ENCODE results near the gene GPHN.

Gene GPHN

GRCh38 chr14:66944872-66945271, 436.9 kb downstream of the GPHN start:
- DNase-seq (ENCODE audit: low read depth) = no peak

- DNase-seq (ENCODE audit: low read depth) = no peak
These were observed 447.2 kb downstream of the GPHN start for GRCh38 chr14:66955159-66955558.

- DNase-seq (ENCODE audit: low read depth) = no peak
These were observed 451.6 kb downstream of the GPHN start for GRCh38 chr14:66959437-66960050.

DNA sequence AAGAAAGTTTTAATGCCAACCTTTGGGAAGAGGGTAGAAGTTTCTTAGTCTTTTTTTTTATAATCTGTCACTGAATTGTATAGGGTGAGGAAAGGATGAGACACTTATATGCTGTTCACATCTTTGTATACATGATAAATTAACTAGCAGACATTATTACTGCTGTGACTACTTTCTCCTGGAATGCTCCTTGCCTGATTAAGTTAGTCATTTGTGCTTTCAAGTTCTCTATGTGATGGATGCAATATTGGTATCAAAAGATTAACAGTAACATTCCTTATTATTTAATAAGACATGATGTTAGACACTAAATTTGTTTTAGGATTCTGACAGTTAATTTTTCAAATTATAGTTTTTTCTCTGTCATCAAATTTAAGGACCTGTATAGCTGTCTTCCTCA, 457.9 kb downstream of the GPHN start:
- DNase-seq (ENCODE audit: low read depth) = no peak

DNA sequence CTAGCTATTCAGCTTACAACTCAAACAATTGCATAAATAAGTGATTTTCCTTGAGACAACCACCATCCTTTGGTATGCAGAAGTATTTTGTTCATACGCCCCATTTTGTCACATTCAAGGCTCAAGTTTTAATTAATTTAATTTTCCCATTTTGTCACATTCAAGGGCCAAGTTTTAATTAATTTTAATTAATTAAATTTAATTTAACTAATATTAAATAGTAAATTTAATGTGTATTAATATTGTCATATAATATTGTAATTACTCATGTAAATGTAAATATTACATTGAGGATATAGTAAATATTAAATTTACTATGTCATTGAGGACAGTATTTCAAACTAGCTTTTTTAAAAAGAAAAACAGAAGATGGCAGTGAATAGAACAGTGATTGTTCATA, 464.5 kb downstream of the GPHN start:
- no peak for DNase-seq (ENCODE audit: low read depth)

DNA sequence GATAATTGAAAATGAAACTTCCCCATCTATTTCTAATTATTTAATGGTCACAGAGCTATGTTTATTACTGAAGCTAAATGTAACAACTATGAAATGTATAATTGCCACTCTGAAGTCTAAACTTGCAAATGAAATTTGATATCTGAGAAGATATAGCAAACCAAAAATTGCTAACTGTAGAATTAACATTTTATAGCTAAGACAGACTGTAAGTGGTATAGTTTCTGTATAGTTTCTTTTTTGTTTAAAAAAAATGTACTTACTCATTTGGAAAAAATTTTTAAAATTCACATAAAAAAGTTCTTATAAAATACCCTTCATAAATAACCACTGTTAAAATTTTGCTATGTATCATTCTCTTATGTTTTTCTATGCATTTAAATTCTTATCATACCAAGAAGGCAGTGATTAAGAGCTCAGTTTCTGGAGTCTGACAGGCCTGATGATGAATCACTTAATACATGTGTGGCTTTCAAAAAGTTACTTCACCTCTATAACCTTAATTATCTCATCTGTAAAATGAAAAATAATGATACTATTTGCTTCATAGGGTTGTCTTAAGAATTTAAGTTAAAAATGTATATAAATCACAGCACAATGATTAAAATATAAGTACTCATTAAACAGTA, 466.6 kb downstream of the GPHN start:
- DNase-seq (ENCODE audit: low read depth) = no peak

- no peak for DNase-seq (ENCODE audit: low read depth)
These were observed 467.3 kb downstream of the GPHN start for GRCh38 chr14:66975251-66975650.

GRCh38 chr14:66979101-66979974, 471.4 kb downstream of the GPHN start:
- DNase-seq (ENCODE audit: low read depth) = no peak

GRCh38 chr14:66982247-66982646, 474.3 kb downstream of the GPHN start:
- no peak for DNase-seq (ENCODE audit: low read depth)

GRCh38 chr14:66992776-66993175, 484.8 kb downstream of the GPHN start:
- no peak for DNase-seq (ENCODE audit: low read depth)

GRCh38 chr14:66993512-66993911, 485.6 kb downstream of the GPHN start:
- DNase-seq (ENCODE audit: low read depth) = no peak

DNA sequence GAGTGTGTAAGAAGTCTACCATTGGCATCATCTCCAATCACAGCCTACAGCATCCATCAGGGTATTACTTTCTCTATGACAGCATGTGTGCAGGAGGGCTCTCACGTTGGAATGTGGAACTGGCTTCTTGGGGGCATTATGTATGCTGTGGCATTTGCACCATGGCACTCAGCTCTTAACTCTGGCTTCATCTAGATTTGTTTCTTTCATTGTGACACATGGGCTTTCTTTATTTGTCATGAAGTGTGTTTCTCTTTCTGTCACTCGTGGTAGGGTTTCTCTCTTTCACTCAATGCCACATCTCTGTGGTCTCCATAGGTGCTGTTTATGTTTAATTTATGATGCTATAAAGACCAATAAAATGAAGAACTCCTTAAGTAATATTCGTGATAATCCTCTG, 490.1 kb downstream of the GPHN start:
- no peak for DNase-seq (ENCODE audit: low read depth)

- DNase-seq (ENCODE audit: low read depth) = no peak
These were observed 492.0 kb downstream of the GPHN start for GRCh38 chr14:66999978-67000377.

- no peak for DNase-seq (ENCODE audit: low read depth)
These were observed 495.2 kb downstream of the GPHN start for GRCh38 chr14:67002994-67003753.

DNA sequence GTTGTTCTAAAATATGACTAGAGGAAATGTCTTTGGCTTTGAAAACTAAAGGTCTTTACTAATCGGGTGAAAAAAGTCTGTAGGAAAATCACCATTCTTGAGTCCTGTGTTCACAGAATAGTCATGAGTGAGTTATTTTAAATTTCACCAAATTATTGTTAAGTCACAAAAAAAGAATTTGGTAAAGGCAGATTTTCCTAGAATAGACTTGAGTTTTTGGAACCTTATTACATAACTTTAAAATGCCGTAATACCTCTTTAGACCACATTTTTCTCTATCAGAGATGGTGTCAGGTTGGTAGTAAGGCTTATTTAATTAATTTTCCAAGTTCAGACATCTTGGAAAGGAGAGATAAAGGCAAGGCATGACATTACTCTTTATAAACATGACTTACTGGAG, 496.6 kb downstream of the GPHN start:
- no peak for DNase-seq (ENCODE audit: low read depth)

- DNase-seq (ENCODE audit: low read depth) = no peak
These were observed 502.7 kb downstream of the GPHN start for GRCh38 chr14:67010602-67011001.

GRCh38 chr14:67016856-67017255, 508.9 kb downstream of the GPHN start:
- no peak for DNase-seq (ENCODE audit: low read depth)

DNA sequence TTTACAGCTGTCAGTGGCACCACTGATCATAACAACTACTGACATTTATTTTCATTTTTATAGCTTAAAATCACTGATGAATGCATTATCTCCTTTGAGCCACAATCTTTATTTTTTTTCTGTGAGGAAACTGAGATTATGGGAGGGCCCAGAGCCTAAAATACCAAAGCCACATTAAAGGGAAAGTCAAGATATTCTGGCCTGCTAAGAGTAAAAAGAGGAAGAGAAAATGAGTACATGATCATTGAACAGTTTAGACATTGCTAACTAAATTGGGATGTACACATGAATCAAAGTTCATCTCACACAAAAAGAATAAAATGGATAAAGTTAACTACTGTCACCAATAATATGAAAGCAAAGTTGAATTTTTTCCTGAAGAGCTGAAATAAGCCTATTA, 510.8 kb downstream of the GPHN start:
- no peak for DNase-seq (ENCODE audit: low read depth)

- DNase-seq (ENCODE audit: low read depth) = no peak
These were observed 511.8 kb downstream of the GPHN start for GRCh38 chr14:67019796-67020195.

GRCh38 chr14:67031920-67032774, 524.2 kb downstream of the GPHN start:
- no peak for DNase-seq (ENCODE audit: low read depth)

DNA sequence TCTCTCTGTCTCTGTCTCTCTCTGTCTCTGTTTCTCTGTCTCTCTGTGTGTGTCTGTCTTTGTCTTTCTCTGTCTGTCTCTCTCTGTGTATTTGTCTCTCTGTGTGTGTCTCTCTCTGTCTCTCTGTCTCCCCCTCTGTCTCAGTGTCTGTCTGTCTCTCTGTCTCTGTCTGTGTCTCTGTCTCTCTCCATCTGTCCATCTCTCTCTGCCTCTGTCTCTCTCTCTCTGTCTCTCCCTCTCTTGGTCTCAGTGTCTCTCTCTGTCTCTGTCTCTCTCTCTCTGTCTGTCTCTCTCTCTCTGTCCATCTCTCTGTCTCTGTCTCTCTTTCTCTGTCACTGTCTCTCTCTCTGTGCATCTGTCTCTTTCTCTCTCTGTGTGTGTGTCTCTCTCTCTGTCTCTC, 537.5 kb downstream of the GPHN start:
- no peak for DNase-seq (ENCODE audit: low read depth)

Data from T follicular helper cell (primary cell).